ENCODE measurements around the gene TEX38. TPM values are rescaled to one million over a fixed set of nuclear protein-coding genes. Genes with fewer than 3 reads are reported as not detected.

TEX38 gene
- total RNA-seq, 1 experiment from 2014 or later: 0.47 TPM

GRCh38 chr1:46703927-46704641 lies 32.4 kb downstream of the TEX38 start:
- no peaks in the 10 kb centered on the region for H3K4me1 ChIP-seq (ENCODE audit: control insufficient read depth in 1 of 2, insufficient read depth in 2 of 2, low read length in 2 of 2)
- RAD21 ChIA-PET (ENCODE audit: low non-redundant PET in 1 of 2, low total read pairs in 2 of 2, uncharacterized antibody in 2 of 2, unreplicated experiment in 2 of 2): no interaction called here
- ATAC-seq (no peak), DNase-seq (ENCODE audit: low read depth, low spot score) (no peak)
- H3K4me3 ChIP-seq (replicated peaks in 1 of 2; ENCODE audit: low read depth in 1 of 2, low read length in 2 of 2): no peak overlapping the region
- CTCF ChIA-PET: no interaction called here
- no peak for TF ChIP-seq POLR2AphosphoS5 (IDR thresholded peaks at IDR 0.05; ENCODE audit: low read depth, low read length)
- no peak for TF ChIP-seq CEBPB (IDR thresholded peaks at IDR 0.05; ENCODE audit: low read depth)
- TF ChIP-seq POLR2A (IDR thresholded peaks at IDR 0.05; ENCODE audit: borderline replicate concordance, extremely low read depth, insufficient read depth, insufficient read length): no peak
- no peak for TF ChIP-seq YY1 (IDR thresholded peaks at IDR 0.05; ENCODE audit: extremely low read depth, insufficient replicate concordance, low read depth, low read length)
- TF ChIP-seq CTCF (IDR thresholded peaks at IDR 0.05 in 2 of 3, conservative IDR thresholded peaks at IDR 0.05 in 1 of 3; ENCODE audit: borderline replicate concordance in 1 of 3, insufficient read depth in 1 of 3, low read depth in 2 of 3, low read length in 2 of 3): no peak
- no peak overlapping the region for H3K4me2 ChIP-seq (ENCODE audit: low read length)
- H3K79me2 ChIP-seq (ENCODE audit: insufficient read depth, low read length): peaks cover 15% of the 10 kb centered on the region; the same call in 1 of the 2 replicates
- peaks cover 32 to 38% of the 10 kb centered on the region in 2 experiments for H3K36me3 ChIP-seq (ENCODE audit: control insufficient read depth in 1 of 2, insufficient read depth in 2 of 2, low read length in 2 of 2)
- no peaks in the 10 kb centered on the region for H4K20me1 ChIP-seq (ENCODE audit: insufficient read depth)
- no peaks in the 10 kb centered on the region for H3K9me3 ChIP-seq (ENCODE audit: control insufficient read depth in 1 of 2, insufficient read depth in 1 of 2, low read depth in 1 of 2, low read length in 2 of 2)
- H3K9me2 ChIP-seq (ENCODE audit: insufficient read depth): no peaks in the 10 kb centered on the region
- intact Hi-C loops (cut with micrococcal nuclease): no loop called here
- POLR2A ChIA-PET: no interaction called here
- H3K27me3 ChIP-seq (ENCODE audit: insufficient read depth, low read length): no peaks in the 10 kb centered on the region
- no TSS peak for BruUV-seq (replicated peaks)
- H3K27ac ChIP-seq (ENCODE audit: low read depth, low read length): no peak overlapping the region
- no peak overlapping the region for H3K9ac ChIP-seq (ENCODE audit: low read length)
- H2AFZ ChIP-seq (ENCODE audit: low read depth, low read length, poor library complexity, severe bottlenecking): no peak overlapping the region

GRCh38 chr1:46705408-46705807 lies 33.8 kb downstream of the TEX38 start:
- Histone ChIP-seq H3K27ac (ENCODE audit: low read depth, low read length) (no peak overlapping the region), H3K36me3 (ENCODE audit: control insufficient read depth in 1 of 2, insufficient read depth in 2 of 2, low read length in 2 of 2) (peaks cover 35 to 43% of the 10 kb centered on the region in 2 experiments), H3K4me3 (replicated peaks in 1 of 2; ENCODE audit: low read depth in 1 of 2, low read length in 2 of 2) (no peak overlapping the region), H2AFZ (ENCODE audit: low read depth, low read length, poor library complexity, severe bottlenecking) (no peak overlapping the region), H3K4me1 (ENCODE audit: control insufficient read depth in 1 of 2, insufficient read depth in 2 of 2, low read length in 2 of 2) (no peaks in the 10 kb centered on the region), H3K9ac (ENCODE audit: low read length) (no peak overlapping the region), H3K79me2 (ENCODE audit: insufficient read depth, low read length) (peaks cover 8% of the 10 kb centered on the region; the same call in 1 of the 2 replicates), H3K27me3 (ENCODE audit: insufficient read depth, low read length) (no peaks in the 10 kb centered on the region), H3K4me2 (ENCODE audit: low read length) (no peak overlapping the region), H3K9me3 (ENCODE audit: control insufficient read depth in 1 of 2, insufficient read depth in 1 of 2, low read depth in 1 of 2, low read length in 2 of 2) (no peaks in the 10 kb centered on the region), H3K9me2 (ENCODE audit: insufficient read depth) (no peaks in the 10 kb centered on the region), H4K20me1 (ENCODE audit: insufficient read depth) (no peaks in the 10 kb centered on the region)
- CTCF ChIA-PET: no interaction called here
- RAD21 ChIA-PET (ENCODE audit: low non-redundant PET in 1 of 2, low total read pairs in 2 of 2, uncharacterized antibody in 2 of 2, unreplicated experiment in 2 of 2): interaction anchor here in 1 of 2 experiments (0.7 kb wide), 1 partner anchor 372 kb away, joined by 4 read pairs; no protein-coding TSS in a partner anchor
- DNase-seq (ENCODE audit: low read depth, low spot score) (no peak), ATAC-seq (no peak)
- POLR2A ChIA-PET: no interaction called here
- no TSS peak for BruUV-seq (replicated peaks)
- intact Hi-C loops (cut with micrococcal nuclease): no loop called here
- TF ChIP-seq POLR2AphosphoS5 (IDR thresholded peaks at IDR 0.05; ENCODE audit: low read depth, low read length): no peak
- TF ChIP-seq ZNF274 (IDR thresholded peaks at IDR 0.05; ENCODE audit: low read depth, low read length): no peak
- no peak for TF ChIP-seq CBX3 (IDR thresholded peaks at IDR 0.05; ENCODE audit: low read depth)
- TF ChIP-seq EZH2 (IDR thresholded peaks at IDR 0.05): no peak
- TF ChIP-seq ZFX (IDR thresholded peaks at IDR 0.05): no peak
- no peak for TF ChIP-seq JUND (IDR thresholded peaks at IDR 0.05)
- no peak for TF ChIP-seq CTCF (IDR thresholded peaks at IDR 0.05 in 2 of 3, conservative IDR thresholded peaks at IDR 0.05 in 1 of 3; ENCODE audit: borderline replicate concordance in 1 of 3, insufficient read depth in 1 of 3, low read depth in 2 of 3, low read length in 2 of 3)
- no peak for TF ChIP-seq EZH2phosphoT487 (IDR thresholded peaks at IDR 0.05; ENCODE audit: borderline replicate concordance)
- no peak for TF ChIP-seq SRF (IDR thresholded peaks at IDR 0.05; ENCODE audit: low read depth)
- no peak for TF ChIP-seq MAX (IDR thresholded peaks at IDR 0.05)
